ENCODE results near the gene GOLGA6A. TPM values are rescaled to one million over a fixed set of nuclear protein-coding genes. Genes with fewer than 3 reads are reported as not detected.
A peak's percentile ranks its signal among the peaks of the same experiment; 100 is the strongest.

The GOLGA6A gene
- total RNA-seq, 1 donor from 2014 or later, result not detected

GRCh38 chr15:74041311-74041756 is 41.0 kb downstream of the GOLGA6A start:
- Mint-ChIP-seq H3K36me3 (ENCODE audit: unreplicated experiment) (peaks cover 4% of the 10 kb centered on the region), H3K27me3 (ENCODE audit: unreplicated experiment) (no peaks in the 10 kb centered on the region), H3K4me3 (ENCODE audit: unreplicated experiment) (no peak overlapping the region), H3K4me1 (ENCODE audit: unreplicated experiment) (peaks cover 55% of the 10 kb centered on the region), H3K27ac (ENCODE audit: unreplicated experiment) (peak overlapping the region; percentile 97), H3K9me3 (ENCODE audit: unreplicated experiment) (no peaks in the 10 kb centered on the region)
- no peak for TF ChIP-seq CTCF (IDR thresholded peaks at IDR 0.05)
- no peak for DNase-seq (ENCODE audit: extremely low spot score, unreplicated experiment)

- peaks cover 52% of the 10 kb centered on the region for H3K4me1 Mint-ChIP-seq (ENCODE audit: unreplicated experiment)
- DNase-seq (ENCODE audit: extremely low spot score, unreplicated experiment), result peak; percentile 91
- no peaks in the 10 kb centered on the region for H3K9me3 Mint-ChIP-seq (ENCODE audit: unreplicated experiment)
- TF ChIP-seq CTCF (IDR thresholded peaks at IDR 0.05), result no peak
- H3K36me3 Mint-ChIP-seq (ENCODE audit: unreplicated experiment), result peaks cover 8% of the 10 kb centered on the region
- no peaks in the 10 kb centered on the region for H3K27me3 Mint-ChIP-seq (ENCODE audit: unreplicated experiment)
- peak overlapping the region; percentile 60 for H3K4me3 Mint-ChIP-seq (ENCODE audit: unreplicated experiment)
- H3K27ac Mint-ChIP-seq (ENCODE audit: unreplicated experiment), result peak overlapping the region; percentile 97
Observed at GRCh38 chr15:74040109-74040850, 42.1 kb downstream of the GOLGA6A start.

- peaks cover 52% of the 10 kb centered on the region for H3K4me1 Mint-ChIP-seq (ENCODE audit: unreplicated experiment)
- no peak overlapping the region for H3K4me3 Mint-ChIP-seq (ENCODE audit: unreplicated experiment)
- H3K27ac Mint-ChIP-seq (ENCODE audit: unreplicated experiment), result peak overlapping the region; percentile 97
- peaks cover 8% of the 10 kb centered on the region for H3K36me3 Mint-ChIP-seq (ENCODE audit: unreplicated experiment)
- no peak for DNase-seq (ENCODE audit: extremely low spot score, unreplicated experiment)
- no peaks in the 10 kb centered on the region for H3K27me3 Mint-ChIP-seq (ENCODE audit: unreplicated experiment)
- H3K9me3 Mint-ChIP-seq (ENCODE audit: unreplicated experiment), result no peaks in the 10 kb centered on the region
- no peak for TF ChIP-seq CTCF (IDR thresholded peaks at IDR 0.05)
Observed at GRCh38 chr15:74039656-74040010, 42.7 kb downstream of the GOLGA6A start.

- Mint-ChIP-seq H3K27me3 (ENCODE audit: unreplicated experiment) (no peaks in the 10 kb centered on the region), H3K4me3 (ENCODE audit: unreplicated experiment) (no peak overlapping the region), H3K36me3 (ENCODE audit: unreplicated experiment) (peaks cover 10% of the 10 kb centered on the region), H3K9me3 (ENCODE audit: unreplicated experiment) (no peaks in the 10 kb centered on the region), H3K4me1 (ENCODE audit: unreplicated experiment) (peaks cover 52% of the 10 kb centered on the region), H3K27ac (ENCODE audit: unreplicated experiment) (peak overlapping the region; percentile 97)
- no peak for DNase-seq (ENCODE audit: extremely low spot score, unreplicated experiment)
- no peak for TF ChIP-seq CTCF (IDR thresholded peaks at IDR 0.05)
Observed at GRCh38 chr15:74038707-74039655, 43.4 kb downstream of the GOLGA6A start.

All from osteocyte (in vitro differentiated cells).